Right lobe of liver (tissue), 4 donors: ENCODE data around the gene KCNIP3.

Experiments
- CTCF ChIP-seq, 4 donors: fragments of 200-600 bp in 3 of 4; fragments of 450-650 bp in 1 of 4; IDR thresholded peaks; one replicate each; pipeline versions ENCODE4 v1.5.1 to v1.8.0; 2016 to 2022; ENCODE audit warnings: antibody characterized with exemption in 4 of 4, mild to moderate bottlenecking in 2 of 4
- POLR2A ChIP-seq: fragments of 450-650 bp; IDR thresholded peaks from one replicate; pipeline ENCODE4 v1.6.1; 2017; ENCODE audit warnings: antibody characterized with exemption, mild to moderate bottlenecking
- donor health status: DM: no; HTN: no; CAD: no.
- donor health status: DM: no; HTN: no; CAD: no.
- donor health status: DM: no; HTN: yes; CAD: no.

- TF ChIP-seq CTCF (IDR thresholded peaks at IDR 0.05) (no peak), POLR2A (no peak)
Observed at GRCh38 chr2:95307878-95308277, 10.7 kb downstream of the KCNIP3 start.
